Smooth muscle cell of the brain vasculature (primary cell): Measurements from ENCODE around the gene MVD.

Source experiments
- DNase-seq: peaks from one replicate; pipeline ENCODE4 v3.0.0-alpha.2; 2012; ENCODE audit warnings: low read depth, low spot score

The MVD gene

DNA sequence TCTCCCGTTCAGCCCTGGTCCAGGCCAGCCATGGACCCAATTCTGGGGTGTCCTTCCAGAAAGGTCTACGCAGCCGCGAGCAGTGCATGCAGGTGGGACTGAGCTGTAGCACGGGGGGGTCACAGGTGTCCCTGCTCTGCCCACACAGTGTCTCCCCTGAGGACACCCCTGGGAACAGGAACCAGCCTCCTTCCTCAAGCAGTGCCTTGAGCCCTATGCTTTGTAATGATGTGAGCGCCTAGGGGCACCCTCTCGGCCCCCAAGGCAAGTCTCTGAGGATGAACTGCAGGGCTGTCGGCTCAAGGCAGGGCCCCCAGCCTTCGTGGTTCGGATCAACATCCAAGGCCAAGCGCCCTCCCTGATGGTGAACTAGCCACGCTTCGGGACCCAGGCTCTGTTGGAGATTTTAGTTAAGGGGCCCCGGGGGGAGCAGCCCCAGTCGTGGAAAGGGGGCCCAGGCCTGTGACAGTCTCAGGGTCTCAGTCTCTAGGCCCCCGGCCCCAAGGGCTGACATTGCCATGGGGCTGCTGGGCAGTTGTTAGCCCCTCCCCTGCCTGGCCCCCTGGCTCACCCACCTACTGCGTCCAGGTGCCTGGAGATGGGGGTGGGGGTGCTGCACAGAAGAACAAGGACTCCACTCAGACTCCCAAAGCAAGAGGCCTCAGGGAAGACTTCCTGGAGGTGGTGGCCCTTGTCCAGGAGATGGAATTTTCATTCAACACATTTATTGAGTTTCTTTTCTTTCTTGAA lies 22.2 kb downstream of the MVD start:
- no peak for DNase-seq

DNA sequence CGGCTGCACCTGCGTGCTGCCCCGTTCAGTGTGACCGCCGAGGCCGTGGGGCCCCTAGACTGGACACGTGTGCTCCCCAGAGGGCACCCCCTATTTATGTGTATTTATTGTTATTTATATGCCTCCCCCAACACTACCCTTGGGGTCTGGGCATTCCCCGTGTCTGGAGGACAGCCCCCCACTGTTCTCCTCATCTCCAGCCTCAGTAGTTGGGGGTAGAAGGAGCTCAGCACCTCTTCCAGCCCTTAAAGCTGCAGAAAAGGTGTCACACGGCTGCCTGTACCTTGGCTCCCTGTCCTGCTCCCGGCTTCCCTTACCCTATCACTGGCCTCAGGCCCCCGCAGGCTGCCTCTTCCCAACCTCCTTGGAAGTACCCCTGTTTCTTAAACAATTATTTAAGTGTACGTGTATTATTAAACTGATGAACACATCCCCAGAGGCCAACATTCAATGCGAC lies 22.8 kb downstream of the MVD start:
- DNase-seq, result no peak

GRCh38 chr16:88639231-88640038 lies 23.5 kb downstream of the MVD start:
- no peak for DNase-seq

- DNase-seq, result no peak
Observed at GRCh38 chr16:88638323-88639230, 24.3 kb downstream of the MVD start, which contains the start of gene IL17C. TSS of gene IL17C (plus strand) at chr16:88638572. CDS start at chr16:88638642, 70 bp downstream.

GRCh38 chr16:88636488-88637265 lies 26.2 kb downstream of the MVD start:
- DNase-seq, result no peak

GRCh38 chr16:88635671-88636319 lies 27.1 kb downstream of the MVD start:
- no peak for DNase-seq

DNA sequence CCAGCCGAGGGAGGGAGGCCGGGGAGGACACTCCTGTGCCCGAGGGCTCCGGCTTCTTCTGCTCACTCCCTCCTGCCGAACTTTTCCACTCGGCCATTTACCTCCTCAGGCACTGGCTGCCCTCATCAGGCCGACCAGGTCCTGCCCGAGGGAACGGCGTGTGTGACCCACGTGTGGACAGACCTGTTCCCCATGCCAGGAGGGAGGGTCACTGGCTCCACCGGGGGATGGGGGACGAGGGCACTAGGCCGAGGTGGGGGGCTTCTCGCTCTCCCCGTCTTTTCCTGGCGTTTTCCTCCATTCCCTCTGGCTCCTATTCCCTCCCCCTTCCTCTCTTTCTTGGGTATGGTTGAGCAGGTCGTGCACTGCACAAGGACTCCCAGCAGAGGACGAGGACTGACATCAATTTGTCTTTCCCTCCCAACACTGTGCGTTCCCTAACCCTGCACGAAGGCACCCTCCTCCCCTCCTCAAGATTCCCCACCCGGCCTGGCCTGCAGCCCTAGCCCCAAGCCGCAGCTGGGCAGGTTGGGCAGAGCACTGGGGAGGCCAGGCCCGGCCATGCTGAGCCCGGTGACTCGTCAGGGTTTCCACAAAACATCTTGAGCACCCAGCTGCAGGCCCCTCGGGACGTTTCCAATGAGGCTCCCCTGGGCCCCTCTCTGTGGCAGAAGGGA lies 27.8 kb downstream of the MVD start:
- DNase-seq, result no peak

DNA sequence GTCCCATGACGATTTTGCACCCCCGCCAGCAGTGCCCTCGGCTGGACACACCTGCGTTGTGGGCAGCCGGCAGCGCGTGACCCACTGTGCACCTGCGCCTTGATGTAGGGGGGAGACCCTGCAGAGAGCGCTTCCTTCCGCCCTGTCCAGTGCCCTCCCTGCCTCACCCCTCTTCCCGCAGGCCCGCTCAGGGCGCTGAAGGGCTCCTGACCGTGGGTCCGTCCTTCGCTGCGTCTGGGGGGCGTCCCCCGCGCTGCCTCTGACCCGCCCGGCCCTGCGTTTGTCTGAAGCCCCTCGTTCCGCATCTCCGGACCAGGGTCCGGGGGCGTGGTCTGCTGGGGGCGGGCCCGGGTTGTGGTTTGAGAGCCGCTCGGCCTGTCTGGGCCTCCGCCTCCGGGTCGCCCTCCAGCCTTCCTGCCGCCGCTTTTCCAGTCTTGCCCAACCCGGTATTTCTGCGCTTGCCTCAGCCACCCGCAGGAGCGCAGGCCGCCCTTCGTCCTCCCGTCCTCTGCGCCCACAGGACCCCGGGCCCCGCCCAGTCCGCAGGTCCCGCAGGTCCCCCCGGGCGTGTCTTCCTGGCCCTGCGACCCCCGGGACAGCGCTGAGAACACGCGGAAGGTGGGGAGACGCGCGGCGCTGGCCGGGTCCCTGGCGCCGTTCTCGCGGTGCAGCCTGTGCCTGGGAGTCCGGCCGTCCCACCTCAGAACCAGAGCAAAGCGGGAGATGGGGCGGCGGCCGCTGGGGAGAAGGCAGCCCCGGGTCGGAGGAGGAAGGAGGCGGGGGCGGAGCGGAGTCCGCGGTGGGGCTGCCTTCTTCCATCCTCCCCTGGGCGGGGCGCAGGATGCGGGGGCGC lies 28.5 kb downstream of the MVD start:
- no peak for DNase-seq

GRCh38 chr16:88633684-88634140 lies 29.2 kb downstream of the MVD start:
- no peak for DNase-seq

- no peak for DNase-seq
Observed at GRCh38 chr16:88632587-88632930, 30.3 kb downstream of the MVD start.

DNA sequence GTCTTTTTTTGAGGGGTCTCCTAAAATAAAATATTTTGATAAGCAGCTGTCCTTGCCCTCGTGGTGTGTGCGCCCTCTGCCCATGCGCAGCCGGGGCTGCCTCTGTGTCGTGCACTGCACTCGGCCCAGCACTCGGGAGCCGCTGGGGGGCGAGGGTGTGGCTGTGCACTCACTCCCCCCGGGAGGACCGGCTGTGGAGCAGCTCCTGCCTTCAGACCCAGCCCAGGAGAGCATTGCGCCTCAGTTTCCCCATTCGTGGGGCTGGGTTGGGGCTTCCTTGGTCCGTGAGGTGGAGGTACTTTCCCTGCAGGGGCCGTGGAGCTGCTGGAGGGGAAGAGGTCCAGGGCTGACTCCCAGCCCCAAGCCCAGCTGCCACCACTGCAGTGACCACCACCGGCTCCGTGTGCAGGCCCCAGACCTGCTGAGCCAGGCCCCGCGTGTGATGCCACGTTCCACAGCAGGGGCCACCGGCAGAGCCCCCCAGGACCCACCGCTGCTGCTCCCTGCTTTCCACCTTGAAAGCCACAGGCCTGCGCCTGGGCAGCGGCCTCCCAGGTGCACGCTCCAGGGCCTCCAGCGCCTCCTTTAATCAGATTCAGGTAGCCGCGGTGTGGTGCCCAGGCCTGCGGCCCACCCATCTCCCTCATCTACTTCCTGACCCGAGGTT lies 30.8 kb downstream of the MVD start:
- no peak for DNase-seq

- no peak for DNase-seq
Observed at GRCh38 chr16:88631384-88631783, 31.5 kb downstream of the MVD start.

DNA sequence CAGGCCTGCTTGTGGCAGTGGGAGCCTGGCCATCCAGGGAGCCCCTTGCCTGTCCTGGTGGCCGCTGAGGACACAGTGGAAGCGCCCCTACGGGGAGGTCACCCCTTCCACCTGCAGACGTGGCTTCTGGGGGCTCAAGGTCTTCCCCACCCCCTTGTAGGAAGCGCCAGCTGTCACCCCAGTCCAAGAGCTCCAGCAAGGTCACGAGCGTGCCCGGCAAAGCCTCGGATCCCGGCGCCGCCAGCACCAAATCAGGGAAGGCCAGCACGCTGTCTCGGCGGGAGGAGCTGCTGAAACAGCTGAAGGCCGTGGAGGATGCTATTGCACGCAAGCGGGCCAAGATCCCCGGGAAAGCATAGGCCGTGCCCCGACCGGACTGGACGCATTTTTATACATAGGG lies 31.9 kb downstream of the MVD start:
- no peak for DNase-seq

DNA sequence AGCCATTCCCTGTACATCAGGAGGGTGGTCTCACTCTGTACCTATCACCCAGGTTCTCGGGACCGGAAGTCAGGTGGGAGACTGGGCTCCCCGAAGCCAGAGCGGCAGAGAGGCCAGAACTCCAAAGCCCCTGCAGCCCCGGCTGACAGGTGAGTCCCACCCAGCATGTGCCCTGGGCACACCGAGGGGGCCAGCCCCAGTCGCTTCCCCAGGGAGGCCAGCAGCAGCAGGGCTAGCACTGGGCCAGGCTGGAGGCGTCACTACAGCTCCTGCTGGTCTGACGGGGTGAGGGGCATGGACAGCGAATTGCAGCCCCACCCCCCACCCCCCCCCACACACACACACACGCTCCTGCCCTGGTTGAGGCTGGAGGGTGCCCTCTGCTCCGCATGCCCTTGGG lies 32.5 kb downstream of the MVD start:
- no peak for DNase-seq

DNA sequence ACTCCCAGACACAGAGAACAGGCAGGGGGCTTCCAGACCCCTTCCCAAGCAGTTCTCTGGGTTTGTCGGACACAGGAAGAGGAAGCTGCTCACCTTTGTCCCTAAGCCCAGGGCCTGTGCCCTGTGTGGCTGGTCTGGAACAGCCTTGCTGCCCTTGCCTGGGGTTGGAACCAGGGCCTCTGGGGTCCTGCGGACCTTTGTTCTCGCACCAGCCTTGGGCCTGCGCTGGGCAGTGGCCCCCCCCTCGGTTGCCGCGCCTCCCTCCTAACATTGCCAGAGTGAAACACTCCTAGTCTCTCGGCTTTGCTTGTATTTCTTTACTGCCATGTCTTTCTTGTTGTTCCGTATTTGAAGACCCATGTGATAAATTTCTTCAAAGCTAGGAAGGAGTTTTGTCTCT lies 33.1 kb downstream of the MVD start:
- DNase-seq, result no peak

DNA sequence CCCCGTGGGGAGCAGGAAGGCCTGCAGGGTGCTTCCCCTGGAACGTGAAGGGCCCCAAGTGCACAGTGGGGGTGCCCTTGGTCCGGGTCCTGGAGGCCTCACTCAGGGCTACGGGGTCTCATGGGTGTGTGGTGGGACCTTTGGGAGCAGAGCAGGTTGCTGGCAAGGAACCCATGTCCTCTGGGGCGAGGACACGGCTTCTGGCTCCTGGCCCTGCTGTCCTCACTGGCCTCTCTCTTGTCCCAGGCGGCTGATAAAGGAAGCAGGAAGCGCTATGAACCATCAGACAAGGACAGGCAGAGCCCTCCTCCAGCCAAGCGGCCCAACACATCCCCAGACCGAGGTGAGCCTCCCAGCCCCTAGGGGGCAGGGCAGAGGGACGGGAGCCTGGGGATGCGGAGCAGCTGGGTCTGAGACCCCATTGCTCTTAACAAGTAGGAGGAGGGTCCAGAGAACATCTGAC lies 34.3 kb downstream of the MVD start:
- no peak for DNase-seq

GRCh38 chr16:88627531-88628411 lies 35.1 kb downstream of the MVD start:
- no peak for DNase-seq
